Activated T-helper 1 cell treated with Interleukin-2 at 50 U/mL for 16 hours (primary cell): ENCODE data around the gene ZFX.

Experiments
- DNase-seq: peaks from one replicate; pipeline ENCODE4 v3.0.0-alpha.2; 2020; ENCODE audit warnings: low read depth

Gene ZFX

DNA sequence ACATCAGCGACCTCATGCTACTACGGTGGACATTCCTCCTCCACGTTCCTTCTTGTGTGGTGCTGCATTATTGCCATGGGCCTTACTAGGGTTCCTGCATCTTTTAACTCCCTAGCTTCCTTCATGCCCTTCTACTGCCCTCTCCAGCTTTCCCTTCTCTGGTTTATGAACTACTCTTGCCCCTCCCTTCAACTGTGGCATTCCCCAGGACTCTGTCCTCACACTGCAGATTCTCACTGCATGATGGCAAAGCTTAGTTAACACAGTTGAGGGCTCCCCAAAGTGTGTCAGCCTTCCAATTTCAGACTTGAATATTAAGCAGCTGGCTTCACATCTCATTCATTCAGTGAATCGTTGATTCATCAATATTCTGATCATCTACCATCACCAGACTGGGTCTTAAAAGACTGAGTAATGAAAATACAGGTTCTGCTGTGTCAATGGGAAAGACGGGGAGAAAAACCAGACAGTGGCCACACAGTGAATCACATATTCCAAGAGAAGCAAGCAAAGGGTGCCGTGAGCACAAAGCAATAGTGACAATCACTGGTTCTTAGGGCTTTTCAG, 53.0 kb downstream of the ZFX start:
- DNase-seq, result no peak

DNA sequence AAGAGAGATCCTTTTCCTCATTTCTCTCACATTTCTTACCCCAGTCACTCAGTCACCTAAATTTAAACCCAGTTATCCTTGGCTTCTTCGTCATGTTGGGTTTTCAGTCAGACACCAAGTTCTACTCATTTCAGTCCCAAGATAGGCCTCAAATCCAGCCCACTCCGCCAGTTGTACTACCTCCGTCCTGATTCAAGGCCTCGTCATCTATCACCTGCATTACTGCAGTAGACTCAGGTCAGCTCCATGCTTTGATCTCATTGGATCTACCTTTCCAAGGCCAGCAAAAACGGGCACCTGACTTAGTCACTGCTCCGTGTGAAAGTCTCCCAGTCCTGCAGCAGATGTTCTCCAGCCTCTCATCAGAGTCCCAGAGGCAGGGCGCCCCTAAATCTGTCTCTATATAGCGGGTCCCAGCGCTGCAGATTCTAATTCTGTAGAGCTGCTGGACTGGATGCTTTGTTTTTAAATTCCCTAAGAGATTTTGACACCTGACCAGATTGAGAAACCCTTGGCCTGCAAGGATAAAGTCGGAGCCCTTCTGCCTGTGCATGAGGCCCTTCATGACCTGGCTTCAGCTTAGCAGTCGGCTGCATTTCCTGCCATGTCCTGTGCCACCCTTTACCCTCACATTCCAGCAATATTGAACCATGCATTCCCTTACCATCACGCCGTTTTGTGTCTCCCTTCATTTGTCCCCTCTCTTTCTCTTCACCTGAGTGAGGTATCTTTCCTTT, 53.7 kb downstream of the ZFX start:
- DNase-seq, result no peak

DNA sequence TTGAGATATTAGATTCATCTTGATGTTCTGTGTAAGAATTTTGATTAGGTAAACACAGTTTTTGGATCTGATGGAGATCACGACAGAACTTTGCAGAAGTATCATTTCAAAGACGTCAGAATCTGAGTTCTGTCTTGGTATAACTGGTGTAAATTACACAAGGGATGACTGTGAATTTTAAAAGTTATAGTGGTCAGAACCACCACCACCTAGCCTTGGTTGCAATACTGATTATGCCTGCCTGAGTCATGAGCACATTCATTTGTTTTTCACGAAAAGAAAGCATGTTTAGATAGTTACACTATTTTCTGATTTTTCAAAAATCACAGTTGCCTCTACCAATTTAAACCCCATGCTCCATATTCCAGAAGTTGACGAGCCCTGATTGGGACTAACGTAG, 54.8 kb downstream of the ZFX start:
- no peak for DNase-seq

DNA sequence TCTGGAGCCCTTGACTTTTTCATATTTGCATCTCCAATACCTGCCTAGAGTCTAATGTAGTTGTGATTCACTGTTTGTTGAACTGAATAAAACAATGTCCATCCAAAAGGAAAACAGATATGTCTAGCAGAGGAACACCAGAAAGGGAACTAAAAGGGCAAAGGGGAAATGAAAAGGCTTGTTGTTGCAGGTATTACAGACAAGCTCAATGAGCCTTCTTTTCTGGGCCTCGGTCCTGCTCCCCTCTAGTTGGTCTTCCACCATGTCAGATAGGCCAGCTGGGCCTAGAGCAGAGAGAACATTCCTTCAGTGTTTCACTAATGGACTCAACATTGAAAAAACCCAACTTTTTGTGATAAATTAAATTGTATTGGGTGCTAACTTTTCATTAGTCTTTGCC, 55.4 kb downstream of the ZFX start:
- DNase-seq, result no peak

DNA sequence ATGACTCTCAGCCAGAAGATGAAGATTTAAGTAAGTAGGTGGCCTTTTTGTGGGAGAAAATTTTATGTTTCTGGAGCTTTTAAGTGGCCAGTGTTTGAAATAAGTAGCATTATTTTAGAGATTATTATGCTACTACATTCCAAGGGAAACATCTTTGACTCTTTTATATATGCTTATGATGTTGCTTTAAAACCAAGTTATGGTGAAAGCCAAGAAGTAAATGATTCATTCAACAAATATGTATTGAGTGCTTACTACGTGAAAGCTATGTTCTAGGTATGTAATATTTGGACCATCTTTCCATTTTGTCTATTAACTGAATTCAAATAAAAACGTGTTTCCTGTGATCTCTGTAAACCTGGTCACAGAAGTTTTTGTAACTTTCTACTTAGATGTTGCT, 58.3 kb downstream of the ZFX start:
- DNase-seq, result no peak

DNA sequence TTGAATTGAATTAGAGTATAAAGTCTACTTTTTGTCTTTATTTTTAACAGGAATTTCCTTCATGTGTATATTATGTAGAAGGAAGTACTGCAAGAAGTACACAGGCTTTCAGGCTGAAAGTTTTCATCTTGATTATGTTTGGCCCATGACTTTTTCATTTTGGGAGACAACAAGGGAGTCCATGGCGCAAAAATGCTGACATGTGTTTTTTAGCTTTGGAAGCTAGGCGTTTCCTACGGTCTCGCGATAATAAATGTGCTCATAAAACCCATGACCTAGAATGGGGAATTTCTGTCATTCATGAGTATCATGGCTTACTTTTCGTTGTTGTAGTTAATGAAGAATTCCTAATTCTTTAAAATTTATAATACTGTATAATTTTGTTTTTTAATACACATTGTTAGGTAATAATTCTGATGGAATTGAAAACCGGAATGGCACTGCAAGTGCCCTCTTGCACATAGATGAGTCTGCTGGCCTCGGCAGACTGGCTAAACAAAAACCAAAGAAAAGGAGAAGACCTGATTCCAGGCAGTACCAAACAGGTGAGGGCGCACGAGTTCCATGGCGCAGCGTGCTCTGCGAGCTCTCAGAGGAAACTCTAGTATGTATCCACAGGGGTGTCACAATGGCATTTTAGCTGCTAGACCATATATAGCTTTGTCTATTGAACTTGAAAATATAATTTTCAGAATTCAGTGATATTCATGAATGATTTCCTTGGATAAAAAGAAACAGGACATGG, 59.1 kb downstream of the ZFX start:
- DNase-seq, result no peak

DNA sequence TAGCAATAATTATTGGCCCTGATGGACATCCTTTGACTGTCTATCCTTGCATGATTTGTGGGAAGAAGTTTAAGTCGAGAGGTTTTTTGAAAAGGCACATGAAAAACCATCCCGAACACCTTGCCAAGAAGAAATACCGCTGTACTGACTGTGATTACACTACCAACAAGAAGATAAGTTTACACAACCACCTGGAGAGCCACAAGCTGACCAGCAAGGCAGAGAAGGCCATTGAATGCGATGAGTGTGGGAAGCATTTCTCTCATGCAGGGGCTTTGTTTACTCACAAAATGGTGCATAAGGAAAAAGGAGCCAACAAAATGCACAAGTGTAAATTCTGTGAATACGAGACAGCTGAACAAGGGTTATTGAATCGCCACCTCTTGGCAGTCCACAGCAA, 60.7 kb downstream of the ZFX start:
- DNase-seq, result no peak

DNA sequence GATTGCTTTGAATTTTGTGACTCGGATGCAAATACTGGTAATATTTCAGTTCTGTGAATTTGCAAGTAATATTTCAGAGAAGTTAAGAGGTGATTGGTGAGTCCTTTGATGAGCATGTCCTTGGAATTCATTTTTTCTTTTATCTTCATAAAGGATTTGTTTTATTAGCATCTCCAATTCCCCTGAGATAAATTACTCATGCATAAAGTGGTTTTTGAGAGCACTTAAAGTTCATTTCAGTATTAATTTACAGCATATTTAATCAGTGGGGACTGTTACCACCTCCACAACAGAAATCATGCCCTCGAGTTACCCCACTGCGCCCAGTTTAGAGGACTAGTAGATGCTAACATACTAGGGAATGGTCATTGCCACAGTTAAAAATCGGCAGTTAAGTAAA, 65.0 kb downstream of the ZFX start:
- DNase-seq, result no peak

DNA sequence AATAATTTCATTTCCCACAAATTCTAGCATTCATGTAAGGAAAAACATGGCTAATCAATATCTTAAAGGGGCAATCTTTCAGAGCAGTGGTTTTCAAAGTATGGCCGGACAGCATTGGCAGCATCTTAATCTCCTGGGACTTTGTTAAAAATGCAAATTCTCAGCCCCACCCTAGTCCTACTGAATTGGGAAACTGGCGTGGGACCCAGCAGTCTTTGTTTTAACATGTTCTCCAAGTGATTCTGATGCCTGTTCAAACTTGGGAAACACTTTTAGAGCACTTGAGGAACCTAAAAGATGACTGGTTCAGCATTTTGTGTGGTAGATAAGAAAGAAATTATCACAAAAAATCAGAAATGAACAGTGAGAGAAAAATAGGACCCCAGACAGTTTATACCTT, 65.7 kb downstream of the ZFX start:
- DNase-seq, result no peak

DNA sequence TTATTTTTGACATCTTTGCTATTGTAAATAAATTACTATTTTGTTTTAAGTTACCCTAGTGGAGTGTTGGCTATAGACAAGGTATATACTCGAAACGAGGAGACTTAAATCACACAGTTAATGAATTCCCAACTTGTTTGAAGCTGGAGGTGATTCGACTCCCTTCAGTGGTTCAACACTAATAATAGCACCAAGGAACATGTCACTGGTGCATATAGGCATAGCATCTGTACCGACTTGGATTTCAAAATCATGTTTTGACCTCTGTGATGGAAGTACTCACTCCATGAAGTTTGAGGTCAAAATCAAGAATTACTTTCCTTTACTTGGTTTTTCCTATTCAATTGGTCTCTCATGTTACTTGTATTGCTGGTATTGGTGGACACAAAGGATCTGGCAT, 66.5 kb downstream of the ZFX start:
- DNase-seq, result no peak

DNA sequence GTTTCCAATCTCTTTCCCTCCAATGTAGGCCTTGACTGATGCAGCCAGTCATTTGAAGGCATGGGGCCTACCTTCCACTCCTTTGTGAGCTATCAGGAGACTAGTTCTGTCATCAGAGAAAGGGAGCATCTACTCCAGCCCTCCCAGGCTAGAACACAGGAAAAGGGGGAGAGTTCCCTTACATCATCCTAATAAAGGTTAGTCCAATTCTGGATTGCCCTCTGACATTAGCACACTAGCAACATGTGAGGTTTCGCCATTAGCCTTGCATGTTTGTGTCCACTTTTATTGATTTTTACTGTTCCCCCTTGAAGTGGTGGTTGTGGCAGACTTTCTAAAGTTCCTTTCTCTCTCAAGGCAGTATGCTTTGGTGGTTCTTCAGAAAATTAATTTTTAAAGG, 67.3 kb downstream of the ZFX start:
- no peak for DNase-seq

DNA sequence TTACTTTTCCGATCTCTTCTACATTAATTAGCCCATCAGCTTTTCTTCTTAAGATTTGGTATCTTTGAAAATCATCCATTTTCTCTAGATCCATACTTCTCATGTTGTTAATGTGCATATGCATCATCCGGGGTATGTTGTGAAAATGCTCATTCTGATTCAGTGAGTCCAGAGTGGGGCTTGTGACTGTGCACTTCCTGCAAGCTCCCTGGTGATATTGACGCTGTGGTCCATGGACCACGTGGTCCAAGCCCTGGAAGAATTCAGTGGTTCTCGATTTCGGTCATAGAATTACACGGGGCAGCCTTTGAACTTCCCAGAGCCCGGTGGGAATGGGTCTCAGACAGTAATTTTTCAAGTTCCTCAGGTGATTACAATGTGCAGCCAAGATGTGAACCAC, 69.8 kb downstream of the ZFX start:
- DNase-seq, result no peak

DNA sequence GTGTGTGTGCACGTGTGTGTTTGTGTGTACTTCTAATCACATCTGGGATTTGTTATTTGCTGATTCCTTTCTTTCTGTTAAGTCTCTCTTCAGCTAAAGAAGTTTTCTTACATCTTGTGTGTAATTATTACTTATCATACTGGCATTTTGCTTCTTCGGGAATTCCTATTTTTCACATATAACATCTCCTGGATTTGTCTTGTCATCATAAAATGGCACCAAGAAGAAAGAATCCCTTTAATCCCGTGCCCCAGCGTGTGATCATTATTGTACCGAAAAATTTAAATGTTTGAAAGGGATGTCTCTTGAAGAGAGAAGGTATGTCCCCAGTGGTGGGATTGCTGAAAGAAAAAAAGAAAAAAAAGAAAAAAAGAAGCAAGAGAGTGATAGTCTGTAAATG, 72.3 kb downstream of the ZFX start:
- DNase-seq, result no peak

DNA sequence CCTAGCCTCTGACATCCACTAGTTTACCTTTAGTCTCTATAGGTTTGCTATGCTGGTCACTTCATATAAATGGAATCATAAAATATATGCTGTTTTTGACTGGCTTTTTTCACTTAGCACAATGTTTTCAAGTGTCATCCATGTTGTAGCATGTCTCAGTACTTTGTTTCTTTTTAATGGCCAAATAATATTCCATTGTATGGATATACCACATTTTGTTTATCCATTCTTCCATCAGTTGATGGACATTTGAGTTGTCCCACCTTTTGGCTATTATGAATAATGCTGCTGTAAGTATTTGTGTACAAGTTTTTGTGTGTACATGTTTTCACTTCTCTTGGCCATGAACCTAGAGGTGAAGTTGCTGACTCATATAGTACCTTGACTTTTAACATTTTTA, 75.7 kb downstream of the ZFX start:
- DNase-seq, result no peak

DNA sequence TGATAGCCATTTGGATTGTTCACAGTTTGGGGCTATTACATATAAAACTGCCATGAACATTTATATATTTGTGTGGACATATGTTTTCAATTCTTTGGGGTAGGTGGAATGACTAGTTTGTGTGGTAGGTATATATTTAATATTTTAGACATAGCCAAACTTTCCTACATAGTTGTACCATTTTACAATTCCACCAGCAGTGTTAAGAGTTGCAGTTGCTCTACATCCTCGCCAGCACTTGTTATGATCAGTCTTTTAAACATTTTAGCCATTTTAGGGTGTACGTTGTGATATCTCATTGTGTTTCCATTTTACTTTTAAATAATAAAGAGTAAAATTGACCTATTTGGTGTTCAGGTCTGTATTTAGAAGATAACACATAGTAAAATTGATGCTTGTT, 76.6 kb downstream of the ZFX start:
- DNase-seq, result no peak

DNA sequence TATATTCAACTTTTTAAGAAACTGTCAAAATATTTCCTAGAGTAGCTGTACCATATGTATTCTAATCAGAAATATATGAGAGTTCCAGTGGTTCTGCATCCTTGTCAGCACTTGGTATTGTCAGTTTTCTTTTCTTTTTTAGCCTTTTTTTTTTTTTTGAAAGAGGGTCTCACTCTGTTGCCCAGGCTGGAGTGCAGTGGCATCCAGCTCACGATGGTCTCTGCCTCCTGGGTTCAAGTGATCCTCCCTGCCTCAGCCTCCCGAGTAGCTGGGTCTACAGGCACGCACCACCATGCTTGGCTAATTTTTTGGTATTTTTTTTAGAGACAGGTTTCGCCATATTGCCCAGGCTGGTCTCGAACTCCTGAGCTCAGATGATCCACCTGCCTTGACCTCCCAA, 79.1 kb downstream of the ZFX start:
- no peak for DNase-seq

DNA sequence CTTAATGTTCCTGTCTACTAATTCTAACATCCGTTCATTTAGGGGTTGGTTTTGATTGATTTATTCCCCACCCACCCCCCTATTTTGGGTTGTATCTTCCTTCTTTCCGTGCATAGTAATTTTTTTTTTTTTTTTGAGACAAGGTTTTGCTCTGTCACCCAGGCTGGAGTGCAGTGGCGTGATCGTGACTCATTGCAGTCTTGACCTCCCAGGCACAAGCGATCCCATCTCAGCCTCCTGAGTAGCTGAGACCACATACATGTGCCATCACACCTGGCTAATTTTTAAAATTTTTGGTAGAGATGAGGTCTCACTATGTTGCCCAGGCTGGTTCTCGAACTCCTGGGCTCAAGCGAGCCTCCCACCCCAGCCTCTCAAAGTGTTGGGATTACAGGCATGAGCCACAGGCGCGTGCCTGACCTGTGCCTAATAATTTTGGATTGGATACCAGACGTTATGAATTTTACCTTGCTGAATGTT, 79.9 kb downstream of the ZFX start:
- DNase-seq, result no peak

DNA sequence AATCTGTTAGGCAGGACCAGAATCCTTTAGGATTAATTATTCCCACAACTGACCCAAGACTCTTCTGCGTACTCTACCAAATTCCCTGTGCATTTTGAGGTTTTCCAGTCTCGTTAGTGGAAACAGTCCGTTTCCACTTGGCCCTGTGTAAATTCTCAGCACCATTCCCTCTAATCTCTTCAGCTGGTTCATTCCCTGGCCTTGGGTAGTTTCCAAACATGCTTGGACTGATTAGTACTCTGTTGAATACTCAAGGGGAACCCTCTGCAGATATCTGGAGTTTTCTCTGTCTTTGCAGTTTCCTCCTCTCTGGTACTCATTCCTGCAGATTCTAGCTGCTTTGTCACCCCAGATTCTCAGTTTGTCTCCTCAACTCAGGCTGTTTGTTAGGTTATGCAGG, 80.4 kb downstream of the ZFX start:
- DNase-seq, result no peak

DNA sequence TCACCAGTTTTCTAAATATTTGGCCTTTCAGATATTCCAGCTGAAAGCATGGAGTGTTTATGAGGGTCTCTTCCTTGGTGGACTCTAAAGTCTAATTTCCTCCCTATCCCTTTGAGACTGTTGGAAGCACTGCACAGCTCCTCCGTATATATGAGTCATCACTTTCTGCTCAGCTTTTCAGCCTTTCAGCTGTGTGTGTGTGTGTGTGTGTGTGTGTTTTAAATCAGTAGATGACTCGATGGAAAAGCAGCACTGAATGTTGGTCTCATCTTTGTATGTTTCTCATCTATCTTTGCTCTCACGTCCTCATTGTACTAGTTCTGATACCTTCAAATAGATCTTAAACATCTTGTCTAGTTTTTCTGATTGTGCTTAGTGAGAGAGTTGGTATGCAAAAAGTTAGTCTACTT, 81.6 kb downstream of the ZFX start:
- DNase-seq, result no peak

DNA sequence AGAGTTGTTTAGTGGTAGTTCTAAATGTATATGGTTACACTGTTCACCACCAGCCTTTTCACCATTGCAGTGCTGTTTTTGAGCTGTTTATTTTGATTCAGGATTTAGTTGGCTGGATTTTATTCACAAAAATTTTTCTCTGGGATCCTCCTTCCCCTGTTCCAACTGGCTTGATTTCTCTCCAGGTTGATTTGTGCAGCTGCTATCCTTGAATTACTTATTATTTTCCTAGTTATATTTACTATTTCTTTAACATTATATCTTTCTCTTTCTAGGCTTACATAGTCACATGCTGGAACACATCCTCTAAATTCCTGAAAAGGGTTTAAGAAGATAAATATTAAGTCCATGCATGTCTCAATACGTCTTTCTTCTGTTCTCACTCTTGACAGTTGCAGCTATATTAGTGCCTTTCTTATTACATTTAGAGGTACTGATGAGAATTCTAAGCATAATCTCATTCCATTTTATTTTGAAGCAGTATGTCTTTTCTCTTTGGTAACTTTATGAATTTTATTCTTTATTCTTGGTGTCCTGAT, 82.2 kb downstream of the ZFX start:
- no peak for DNase-seq

DNA sequence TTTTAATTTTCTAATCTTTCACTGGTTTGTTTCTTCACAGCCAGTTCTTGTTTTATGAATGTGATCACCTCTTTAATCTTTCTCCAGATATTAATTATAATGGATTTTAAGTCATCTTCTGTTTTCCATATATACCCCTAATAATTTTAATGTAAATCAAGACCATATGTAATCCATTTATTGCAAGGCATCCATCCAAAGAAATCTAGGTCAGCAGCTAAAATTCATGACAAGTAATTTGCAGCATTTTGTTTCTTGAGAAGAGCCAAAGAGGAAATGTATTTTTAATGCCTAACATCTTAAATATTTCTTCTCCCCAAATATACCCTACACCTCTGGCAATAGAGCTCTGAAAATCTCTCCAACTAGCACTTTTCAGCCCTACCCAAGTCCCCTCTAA, 83.3 kb downstream of the ZFX start:
- no peak for DNase-seq

DNA sequence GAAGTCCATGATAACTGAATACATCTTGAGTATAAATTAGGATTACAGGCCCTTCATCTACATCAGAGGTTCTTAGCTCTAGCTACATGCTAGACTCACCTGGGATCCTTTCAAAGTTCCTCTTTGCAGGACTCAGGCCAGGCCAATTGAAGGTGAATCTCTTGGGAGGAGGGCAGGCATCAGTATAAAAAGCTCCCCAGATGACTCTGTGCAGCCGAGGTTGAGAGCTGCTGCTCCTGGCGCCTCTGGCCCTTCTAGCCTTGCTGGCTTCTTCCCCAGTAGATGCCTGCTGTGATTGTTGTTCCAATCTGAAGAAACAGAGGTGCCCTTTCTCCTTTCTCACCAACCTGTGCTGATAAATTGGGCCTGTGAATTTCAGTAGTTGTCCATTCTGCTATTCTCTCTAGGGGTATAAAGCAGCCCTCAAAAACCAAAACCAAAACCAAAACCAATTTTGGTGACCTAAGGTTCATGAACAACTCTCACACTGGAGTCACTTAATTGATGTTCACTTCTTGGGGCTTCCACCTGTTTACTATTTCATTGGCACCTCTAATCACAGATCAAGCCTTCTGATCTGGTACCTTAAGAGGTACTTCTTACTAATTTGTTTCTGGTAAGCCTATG, 85.7 kb downstream of the ZFX start:
- DNase-seq, result no peak
